ENCODE results near the gene IPO11. TPM values are rescaled to one million over a fixed set of nuclear protein-coding genes. Genes with fewer than 3 reads are reported as not detected.

Gene IPO11
- total RNA-seq, result 10 to 100 TPM; 22.4 to 25.6 TPM

DNA sequence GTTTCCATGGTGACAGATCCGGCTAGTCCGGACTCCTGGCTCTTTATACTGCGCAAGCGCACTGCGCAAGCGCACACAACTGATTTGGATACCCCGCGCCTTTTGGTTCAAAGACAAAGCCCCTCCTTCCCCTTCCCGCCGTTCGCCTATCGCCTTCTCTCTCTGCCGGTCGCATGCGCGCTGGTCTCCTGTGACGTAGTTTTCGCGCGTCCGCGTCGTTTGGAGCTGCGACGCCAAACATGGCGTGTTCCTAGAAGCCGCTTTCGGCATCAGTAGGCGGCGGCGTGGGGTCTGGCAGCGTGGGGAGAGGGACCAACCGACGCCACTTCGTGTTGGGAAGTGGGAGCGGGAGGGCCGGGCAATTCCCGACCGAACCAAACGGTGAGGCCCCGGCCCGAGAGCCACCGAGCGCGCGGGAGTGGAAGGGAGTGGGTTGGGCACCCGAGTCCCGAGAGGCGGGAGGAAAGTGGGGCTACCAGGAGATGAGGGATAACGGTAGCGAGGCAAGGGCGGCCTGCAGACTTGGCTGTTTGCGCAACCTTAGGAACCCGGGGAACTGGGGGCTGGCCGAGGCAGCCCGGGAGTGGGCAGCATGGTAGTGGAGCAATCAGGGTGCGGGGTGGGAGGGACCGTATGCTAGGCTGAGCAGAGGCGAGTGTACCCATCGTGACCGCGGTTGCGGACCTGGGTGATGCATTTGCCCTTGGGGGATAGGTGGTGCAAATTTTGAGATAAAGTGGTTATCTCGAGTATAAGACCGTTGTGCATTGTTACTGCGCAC lies at the start of gene IPO11:
Gene IPO11, plus strand, starts transcription at position 215 of the 781 bp plus-strand sequence. CDS start 24,517 bp downstream, outside the sequence.

DNA sequence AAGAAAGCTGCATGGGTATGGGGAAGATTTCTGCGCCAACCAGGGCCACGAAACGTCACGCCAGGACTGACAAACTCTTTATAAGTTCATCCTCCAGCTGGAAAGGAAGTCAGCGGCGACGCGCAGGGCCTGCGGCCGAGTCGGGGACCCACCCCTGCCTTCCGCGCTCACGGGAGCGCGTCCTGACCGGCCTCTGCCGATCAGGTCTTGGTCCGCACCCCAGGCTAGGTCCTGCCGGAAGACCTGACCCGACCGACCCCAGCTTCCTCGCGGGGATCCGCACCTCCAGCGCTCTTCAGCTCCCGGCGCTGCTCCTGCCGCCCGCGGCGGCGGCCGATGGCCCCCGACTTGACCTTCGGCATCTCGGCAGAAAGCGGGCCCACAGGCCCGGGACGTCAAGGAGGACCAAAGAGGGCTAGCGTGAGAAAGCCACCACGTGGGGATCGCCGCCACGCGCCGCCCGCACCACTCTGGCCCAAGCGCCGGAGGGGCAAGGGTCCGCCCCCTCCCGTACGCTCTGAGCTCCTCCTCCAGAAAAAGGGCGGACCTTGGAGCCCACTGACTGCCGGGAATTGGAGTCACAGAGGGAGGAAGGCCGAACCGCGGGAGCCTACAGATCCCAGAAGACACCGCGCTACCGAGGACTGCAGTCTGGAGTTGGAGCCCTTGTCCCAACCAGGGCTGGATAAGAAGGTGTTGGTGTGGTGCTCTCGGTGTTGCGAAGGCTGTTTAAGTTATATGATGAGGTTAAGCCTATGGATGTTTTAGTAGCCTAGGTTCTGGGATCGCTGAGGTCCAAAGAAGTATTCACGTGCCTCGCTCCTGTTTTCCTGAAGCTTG lies 8.9 kb upstream of the IPO11 start, which contains the start of gene DIMT1:
Gene DIMT1, minus strand, starts transcription at position 495 of the 840 bp plus-strand sequence. Its CDS starts 133 bp downstream, at position 362.

GRCh38 chr5:62578540-62578939 lies 166.0 kb downstream of the IPO11 start, which contains the start of gene LRRC70:
LRRC70 (plus strand) TSS chr5:62578819; CDS start chr5:62579439, 620 bp downstream.

Other genes starting within 250 kb of the IPO11 start
- gene KIF2A, start 106.6 kb upstream of the IPO11 start, total RNA-seq, result 100 to 1,000 TPM; 131 to 135 TPM
- 10 to 100 TPM; 24.3 to 27.1 TPM for gene DIMT1, start 8.9 kb upstream of the IPO11 start, total RNA-seq
- gene LRRC70, start 166.1 kb downstream of the IPO11 start, total RNA-seq, result under 1 TPM; 0.88 to 0.91 TPM

All from activated naive CD4-positive, alpha-beta T cell treated with anti-CD3 and anti-CD28 coated beads, Interleukin-2, amount 10 ng/mL, durations not matched to agents 5 hours and 36 hours (primary cell).